ENCODE measurements around the gene CNGA2.

Gene CNGA2

GRCh38 chrX:151793886-151794285 lies 59.3 kb downstream of the CNGA2 start:
- DNase-seq (ENCODE audit: low read depth): no peak
- H3K4me3 ChIP-seq (ENCODE audit: low read length): no peak overlapping the region
- no peak for TF ChIP-seq CTCF (conservative IDR thresholded peaks at IDR 0.05; ENCODE audit: low read length)

Data from AG10803 (cell line).